HG03066 (cell line): Measurements from ENCODE around the gene GOSR2.
"Not testable (repeated sequence)": the region's sequence is repeated elsewhere in the genome, so short reads cannot be mapped to it uniquely, and the experiment has no call there.

Experiments used
- ATAC-seq: cut with Tn5 transposase; IDR thresholded peaks from one replicate; pipeline ENCODE4 v1.9.1; 2021; ENCODE audit warnings: low read depth; ENCODE audit not compliant: unreplicated experiment

Gene GOSR2

GRCh38 chr17:46984892-46985291 lies 61.9 kb downstream of the GOSR2 start:
- ATAC-seq, result no peak

DNA sequence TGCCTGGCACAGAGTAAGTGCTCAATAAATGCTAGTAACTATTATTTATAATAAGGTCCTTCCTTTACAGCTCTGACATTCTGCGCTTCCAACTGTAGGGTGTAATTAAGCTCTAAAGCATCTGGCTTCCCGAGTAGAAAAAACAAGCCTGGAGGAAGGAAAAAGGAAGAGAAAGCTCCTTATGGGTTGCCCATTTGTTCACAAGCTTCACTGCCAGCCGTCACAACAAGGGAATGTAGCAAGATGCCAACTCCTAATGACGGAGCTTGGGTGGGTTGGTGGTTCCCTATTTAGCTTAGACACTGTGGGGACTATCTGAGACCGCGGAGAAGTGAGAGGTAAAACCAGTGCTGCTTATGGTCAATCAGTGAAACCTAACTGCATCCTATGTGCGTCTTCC lies 63.4 kb downstream of the GOSR2 start:
- no peak for ATAC-seq

DNA sequence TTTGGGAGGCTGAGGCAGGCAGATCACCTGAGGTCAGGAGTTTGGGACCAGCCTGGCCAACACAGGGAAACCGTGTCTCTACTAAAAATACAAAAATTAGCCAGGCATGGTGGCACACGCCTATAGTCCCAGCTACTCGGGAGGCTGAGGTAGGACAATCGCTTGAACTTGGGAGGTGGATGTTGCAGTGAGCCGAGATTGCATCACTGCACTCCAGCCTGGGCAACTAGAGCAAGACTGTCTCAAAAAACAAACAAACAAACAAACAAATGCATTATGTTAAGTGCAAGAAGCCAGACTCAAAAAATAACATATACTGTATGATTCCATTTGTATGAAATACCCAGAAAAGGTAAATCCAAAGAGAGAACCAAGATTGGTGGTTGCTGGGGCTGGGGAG lies 65.0 kb downstream of the GOSR2 start:
- ATAC-seq, result not testable (repeated sequence)

DNA sequence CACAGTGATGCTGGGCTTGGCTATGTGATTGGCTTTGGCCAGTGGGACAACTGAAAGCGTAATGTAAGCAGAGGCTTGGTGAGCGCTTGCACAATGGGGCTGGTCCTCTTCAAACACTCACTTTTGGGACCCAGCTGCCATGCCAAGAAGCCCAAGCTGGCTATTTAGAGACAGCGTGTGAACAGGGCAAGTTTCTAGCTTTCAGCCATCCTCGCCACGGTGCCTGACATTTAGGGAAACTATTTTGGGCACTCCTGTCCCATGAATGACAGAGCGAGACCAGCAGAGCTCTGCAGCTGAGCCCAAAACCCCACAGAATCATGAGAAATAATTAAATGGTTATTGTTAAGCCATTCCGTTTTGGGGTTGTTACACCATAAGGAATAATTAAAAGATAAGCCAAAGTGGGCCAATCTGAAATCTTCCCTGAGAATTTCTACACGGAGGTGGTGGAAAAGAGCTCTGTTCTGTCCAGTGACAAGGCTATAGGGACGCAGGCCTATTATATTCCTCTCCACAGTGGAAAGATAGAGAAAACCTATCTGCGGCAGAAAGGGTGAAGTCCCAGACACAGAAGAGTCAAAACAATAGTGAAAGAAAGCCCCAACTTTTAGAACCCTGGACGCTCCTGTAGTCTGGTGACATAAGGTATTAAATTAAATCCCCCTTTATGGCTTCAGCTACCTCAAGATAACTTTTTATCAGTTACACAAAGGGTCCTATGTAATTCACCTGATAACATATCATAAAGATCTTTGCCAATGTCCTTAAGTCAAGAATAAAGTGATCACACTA lies 66.9 kb downstream of the GOSR2 start:
- ATAC-seq, result no peak

- no peak for ATAC-seq
Measured at GRCh38 chr17:46991617-46992016, 68.7 kb downstream of the GOSR2 start.
